K562 (cell line): ENCODE results near the gene RTL10. TPM values are rescaled to one million over a fixed set of nuclear protein-coding genes. Genes with fewer than 3 reads are reported as not detected.

ENCODE experiments used
- ATAC-seq: fragments of 200-7000 bp; cut with Tn5 transposase; 3 replicates; pipeline ENCODE4 v1.9.1; 2020; ENCODE audit warnings: moderate library complexity
- BruUV-seq: library from RNA; stranded (reverse); fragments of 400-500 nt; replicated peaks from 2 replicates; lab custom pipeline; 2021; lab: Mats Ljungman, UMichigan
- CTCF ChIA-PET: fragments of 300-600 bp; formaldehyde crosslinking; extraction: SDS; loops from one replicate; lab custom pipeline; 2021; ENCODE audit warnings: low intra/inter-chr PET ratio; lab: Yijun Ruan, JAX
- POLR2A ChIA-PET: fragments of 300-600, 350-650 bp; sonication (Branson Sonifier 250); formaldehyde crosslinking; extraction: SDS; loops from one replicate; lab custom pipeline; 2021; ENCODE audit warnings: antibody characterized with exemption, inconsistent platforms; lab: Yijun Ruan, JAX
- DNase-seq, 4 experiments: peaks; one replicate each; pipeline versions ENCODE4 v3.0.0 to v3.0.0-alpha.2; 2011 to 2018; ENCODE audit warnings: low spot score in 3 of 4, mixed read lengths in 3 of 4; ENCODE audit errors: extremely low read depth in 1 of 4
- FAIRE-seq: peaks from 2 replicates; lab custom pipeline; 2011; peaks lifted over from hg19 to GRCh38; lab: Jason Lieb, UNC
- H2AFZ ChIP-seq: 2 replicates; pipeline ENCODE4 v1.6.0; 2011; ENCODE audit warnings: low read depth, low read length, control low read depth, inconsistent platforms
- H3K27ac ChIP-seq: fragments of 200-600 bp; 3 replicates; pipeline ENCODE4 v1.8.0; 2011; ENCODE audit warnings: low read depth, mild to moderate bottlenecking, control low read depth, inconsistent platforms, low read length, moderate library complexity, mixed read lengths; ENCODE audit errors: extremely low read depth
- H3K27me3 ChIP-seq, 2 experiments: fragments of 300-600 bp in 1 of 2; 2 replicates in 1 of 2; 3 replicates in 1 of 2; pipeline versions ENCODE4 v1.6.0 to v1.8.0; 2011; ENCODE audit warnings: inconsistent platforms in 2 of 2, low read length in 2 of 2, mild to moderate bottlenecking in 1 of 2, mixed read lengths in 1 of 2, moderate library complexity in 1 of 2; ENCODE audit not compliant: control insufficient read depth in 2 of 2, insufficient read depth in 2 of 2
- H3K36me3 ChIP-seq: fragments of 300-600 bp; 3 replicates; pipeline ENCODE4 v1.8.0; 2011; ENCODE audit warnings: mild to moderate bottlenecking, low read length, inconsistent platforms; ENCODE audit not compliant: control insufficient read depth, insufficient read depth
- H3K4me1 ChIP-seq, 2 experiments: fragments of 200-600 bp in 1 of 2; replicated peaks in 1 of 2; 2 replicates in 1 of 2; 3 replicates in 1 of 2; pipeline versions ENCODE4 v1.5.1 to v1.8.0; 2011; ENCODE audit warnings: inconsistent platforms in 2 of 2, low read length in 2 of 2, mild to moderate bottlenecking in 1 of 2, mixed read lengths in 1 of 2, moderate library complexity in 1 of 2; ENCODE audit not compliant: control insufficient read depth in 2 of 2, insufficient read depth in 2 of 2
- H3K4me2 ChIP-seq: 2 replicates; pipeline ENCODE4 v1.6.1; 2011; ENCODE audit warnings: low read length, control low read depth, inconsistent platforms, mixed read lengths; ENCODE audit not compliant: insufficient read depth
- H3K4me3 ChIP-seq: fragments of 200-600 bp; sonication (generic), shearing (Covaris generic); 2 replicates; pipeline ENCODE4 v1.5.1; 2016; ENCODE audit warnings: control low read depth, inconsistent platforms
- H3K79me2 ChIP-seq: fragments of 200-600 bp; 3 replicates; pipeline ENCODE4 v1.8.0; 2011; ENCODE audit warnings: low read length, inconsistent platforms; ENCODE audit not compliant: control insufficient read depth, insufficient read depth
- H3K9ac ChIP-seq, 2 experiments: 2 replicates each; pipeline versions ENCODE4 v1.6.0 to v1.6.1; 2011; ENCODE audit warnings: low read depth in 2 of 2, low read length in 2 of 2, control low read depth in 1 of 2, inconsistent platforms in 1 of 2, mild to moderate bottlenecking in 1 of 2, mixed read lengths in 1 of 2; ENCODE audit not compliant: insufficient read depth in 1 of 2
- H3K9me1 ChIP-seq: one replicate; pipeline ENCODE4 v1.6.0; 2011; ENCODE audit warnings: inconsistent platforms, mild to moderate bottlenecking, low read length, moderate library complexity; ENCODE audit not compliant: control insufficient read depth, insufficient read depth
- H3K9me3 ChIP-seq: replicated peaks from 2 replicates; pipeline ENCODE4 v1.5.1; 2011; ENCODE audit warnings: low read depth, low read length, inconsistent platforms; ENCODE audit not compliant: control insufficient read depth, insufficient read depth
- H4K20me1 ChIP-seq: replicated peaks from 2 replicates; pipeline ENCODE4 v1.6.1; 2011; ENCODE audit warnings: low read length, inconsistent platforms, mixed read lengths; ENCODE audit not compliant: control insufficient read depth, insufficient read depth
- NR1H2 ChIP-seq: sonication (generic); formaldehyde crosslinking; IDR thresholded peaks from 2 replicates; pipeline ENCODE4 v1.4.0; 2020; ENCODE audit warnings: mild to moderate bottlenecking, missing genetic modification reagents
- SREBF1 ChIP-seq: fragments of 150-350 bp; IDR thresholded peaks from 2 replicates; pipeline ENCODE4 v1.6.1; 2014; ENCODE audit warnings: antibody characterized with exemption, low read depth, low read length, borderline replicate concordance
- ZBTB11 ChIP-seq, 3 experiments: fragments of 200-800 bp in 1 of 3; fragments of 250-450 bp in 1 of 3; fragments of 450-650 bp in 1 of 3; sonication (Bioruptor Pico) in 1 of 3; sonication (Bioruptor generic) in 1 of 3; formaldehyde crosslinking in 1 of 3; IDR thresholded peaks; 2 replicates each; pipeline versions ENCODE4 v1.6.1 to v1.8.0; 2016 to 2022; ENCODE audit warnings: mild to moderate bottlenecking in 2 of 3, missing genetic modification characterization in 2 of 3, missing compliant biosample characterization in 1 of 3, moderate library complexity in 1 of 3
- ZNF184 ChIP-seq: sonication (generic); formaldehyde crosslinking; IDR thresholded peaks from 2 replicates; pipeline ENCODE4 v1.5.0; 2020; ENCODE audit warnings: missing genetic modification reagents
- WGBS: fragments of 100-300 bp; shearing (Covaris generic); methylation state at CpG from one replicate; pipeline ENCODE4 v1.1.6; 2016; ENCODE audit warnings: low coverage, mixed read lengths; ENCODE audit not compliant: insufficient coverage; ENCODE audit errors: missing lambda C conversion rate; 5-methylcytosine and 5-hydroxymethylcytosine counted together
- in situ Hi-C: fragments of 300-500 bp; cut with MboI; formaldehyde crosslinking; loops from 4 replicates; pipeline ENCODE4 v1.15.0; 2018; ENCODE audit warnings: inconsistent platforms, mixed read lengths
- intact Hi-C: fragments of 100-400 bp; cut with micrococcal nuclease; formaldehyde crosslinking; loops from 2 replicates; pipeline ENCODE4 v1.14.2; 2022
- polyA plus RNA-seq, 8 experiments: library from polyadenylated mRNA; depleted of rRNA in 4 of 8; stranded (reverse) in 5 of 8; unstranded in 3 of 8; fragments of >200 nt; fragmentation: Nextera tagmentation in 2 of 8; fragmentation: Illumina TruSeq in 1 of 8; extraction: Ambion mirVana in 2 of 8; extraction: Trizol in 1 of 8; gene quantifications; 2 replicates each; pipeline versions ENCODE4 v1.2.1 to v1.2.3, GENCODE V29; 2011 to 2014; ENCODE audit warnings: inconsistent platforms in 1 of 8, missing spikeins in 1 of 8
- total RNA-seq, 7 experiments: library from RNA; depleted of rRNA in 6 of 7; stranded (reverse); fragments of >200 nt in 6 of 7; fragmentation: Illumina TruSeq in 2 of 7; extraction: Trizol in 2 of 7; gene quantifications; 2 replicates each; pipeline versions ENCODE4 v1.2.1 to v1.2.3, GENCODE V29; 2011 to 2021; ENCODE audit warnings: low replicate concordance in 1 of 7
- TF ChIP-seq, protein P1 (sequence below): fragments of 200-400 bp; formaldehyde crosslinking; IDR thresholded peaks from 2 replicates; pipeline ENCODE4 v1.6.1; 2017; ENCODE audit warnings: mild to moderate bottlenecking, low read depth, low read length, moderate library complexity
- TF ChIP-seq, protein P2 (sequence below): fragments of 450-650 bp; formaldehyde crosslinking; IDR thresholded peaks from 2 replicates; pipeline ENCODE4 v1.4.0; 2022; ENCODE audit warnings: missing genetic modification characterization

Gene RTL10
- total and polyA plus RNA-seq, 9 of the 15 experiments (the other 6 are each of a cell fraction or from before 2014, with no cell fraction given): 19.8 to 75.5 (median 32.5) TPM

DNA sequence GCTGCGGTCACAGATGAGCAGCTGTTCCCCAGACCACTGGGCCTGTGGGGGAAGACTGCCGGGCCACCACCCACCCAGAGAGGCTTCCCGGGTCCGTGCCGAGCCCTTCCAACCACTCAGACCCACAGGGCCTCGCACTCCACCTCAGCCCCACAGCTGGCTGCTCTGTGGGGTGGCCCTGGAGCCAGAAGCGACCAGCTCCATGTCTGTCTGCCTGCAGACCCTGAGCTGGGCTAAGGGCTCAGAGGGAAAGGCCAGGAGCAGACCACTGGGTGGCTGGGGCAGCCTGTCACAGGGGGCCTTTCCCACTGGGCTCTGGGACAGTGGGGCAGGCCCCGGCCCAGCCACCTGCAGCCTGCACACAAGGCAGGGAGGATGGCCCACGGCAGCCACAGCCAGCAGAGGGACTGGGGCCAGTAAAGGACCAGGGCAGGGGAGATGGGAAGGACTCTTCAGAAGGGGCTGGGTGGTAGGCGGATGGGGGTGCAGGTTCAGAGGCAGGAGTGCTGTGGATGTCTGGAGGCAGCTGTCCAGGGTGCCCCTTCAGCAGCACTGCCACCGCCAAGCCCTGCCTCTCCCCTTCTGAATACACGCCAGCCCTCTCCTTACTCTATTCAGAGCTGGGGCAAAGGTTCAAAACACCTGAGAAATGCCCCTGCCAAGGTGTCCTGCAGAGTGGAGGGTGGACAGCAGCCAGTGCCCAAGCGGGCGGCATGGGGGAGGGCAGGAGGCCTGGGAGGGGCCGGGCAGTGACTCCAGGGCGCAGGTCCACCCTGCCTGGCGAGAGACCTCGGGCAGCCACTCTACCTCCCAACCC, 32.2 kb downstream of the RTL10 start (continued):
- TF ChIP-seq, protein P1, sequence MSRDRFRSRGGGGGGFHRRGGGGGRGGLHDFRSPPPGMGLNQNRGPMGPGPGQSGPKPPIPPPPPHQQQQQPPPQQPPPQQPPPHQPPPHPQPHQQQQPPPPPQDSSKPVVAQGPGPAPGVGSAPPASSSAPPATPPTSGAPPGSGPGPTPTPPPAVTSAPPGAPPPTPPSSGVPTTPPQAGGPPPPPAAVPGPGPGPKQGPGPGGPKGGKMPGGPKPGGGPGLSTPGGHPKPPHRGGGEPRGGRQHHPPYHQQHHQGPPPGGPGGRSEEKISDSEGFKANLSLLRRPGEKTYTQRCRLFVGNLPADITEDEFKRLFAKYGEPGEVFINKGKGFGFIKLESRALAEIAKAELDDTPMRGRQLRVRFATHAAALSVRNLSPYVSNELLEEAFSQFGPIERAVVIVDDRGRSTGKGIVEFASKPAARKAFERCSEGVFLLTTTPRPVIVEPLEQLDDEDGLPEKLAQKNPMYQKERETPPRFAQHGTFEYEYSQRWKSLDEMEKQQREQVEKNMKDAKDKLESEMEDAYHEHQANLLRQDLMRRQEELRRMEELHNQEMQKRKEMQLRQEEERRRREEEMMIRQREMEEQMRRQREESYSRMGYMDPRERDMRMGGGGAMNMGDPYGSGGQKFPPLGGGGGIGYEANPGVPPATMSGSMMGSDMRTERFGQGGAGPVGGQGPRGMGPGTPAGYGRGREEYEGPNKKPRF: no peak

DNA sequence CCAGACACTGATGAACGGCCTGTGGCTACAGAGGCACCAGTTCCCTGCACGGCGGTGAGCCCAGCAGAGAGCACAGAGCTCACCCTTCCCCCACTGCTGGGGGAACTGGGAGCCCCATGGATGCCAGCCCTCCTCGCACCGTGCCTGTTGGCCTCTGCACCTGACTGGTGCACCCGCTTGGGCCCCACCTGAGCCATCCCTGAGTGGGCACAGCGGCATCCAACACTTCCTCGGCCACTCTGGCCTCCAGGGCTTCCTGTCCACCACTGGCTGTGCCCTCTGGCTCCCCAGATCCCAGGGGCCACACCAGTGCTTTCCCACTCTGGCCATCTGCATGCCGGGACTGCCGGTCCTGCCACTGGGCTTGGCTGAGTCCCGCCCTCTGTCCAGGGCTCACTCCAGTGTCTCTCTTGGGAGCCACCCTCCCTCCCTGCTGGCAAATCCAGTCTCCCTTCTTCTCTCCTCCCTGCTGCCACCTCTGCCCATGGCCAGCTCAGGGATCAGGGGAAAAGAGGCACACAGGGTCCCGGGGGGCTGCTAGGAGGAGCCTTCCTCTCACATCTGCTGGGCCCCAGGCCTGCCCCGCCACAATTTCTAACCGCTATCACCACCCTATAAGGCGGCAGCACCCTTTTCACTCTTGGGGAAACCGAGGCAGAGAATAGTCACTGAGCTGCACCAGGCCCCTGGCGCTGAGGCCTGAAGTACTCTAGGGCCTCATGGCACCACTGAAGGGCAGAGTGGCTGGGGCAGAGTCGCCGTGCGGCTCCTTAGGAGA, 33.0 kb downstream of the RTL10 start:
- no peaks in the 10 kb centered on the region; the same call in 1 of the 2 replicates for H4K20me1 ChIP-seq
- peaks cover 3% of the 10 kb centered on the region for H3K9me1 ChIP-seq
- peak overlapping the region in 1 of 2 experiments; percentile 61; a peak in 2 of 4 replicates for H3K9ac ChIP-seq
- intact Hi-C loops: no loop called here
- no TSS peak for BruUV-seq
- DNase-seq (no peak), ATAC-seq (no peak), FAIRE-seq (no peak)
- ChIA-PET CTCF (interaction anchor here (1.1 kb wide), 1 partner anchor 88 kb away, joined by 5 read pairs; no protein-coding TSS in a partner anchor), POLR2A (interaction anchor here (0.6 to 16.0 kb wide), 6 partner anchors 10 to 58 kb away, joined by 3 to 247 read pairs (median 5); partner anchors contain the start of genes GNB1L and RTL10)
- no peaks in the 10 kb centered on the region for H3K27me3 ChIP-seq
- H3K4me2 ChIP-seq: no peak overlapping the region
- no peaks in the 10 kb centered on the region for H3K79me2 ChIP-seq
- H3K27ac ChIP-seq: no peak overlapping the region
- 68% methylated on average over 20 of the region's 20 CpGs for WGBS
- H3K4me3 ChIP-seq: no peak overlapping the region
- H3K9me3 ChIP-seq: no peaks in the 10 kb centered on the region; the same call in 1 of the 2 replicates
- H3K4me1 ChIP-seq: peaks cover 0 to 69% of the 10 kb centered on the region in 2 experiments; a peak in 2 of 5 replicates
- H3K36me3 ChIP-seq: no peaks in the 10 kb centered on the region; the same call in 2 of the 3 replicates
- in situ Hi-C loops: no loop called here
- no peak overlapping the region for H2AFZ ChIP-seq
- 0 out of 6 replicates have a peak, but pooled peaks of 1 of the 3 experiments have one; percentile 5 for TF ChIP-seq ZBTB11 (CRISPR knock-in tag; IDR thresholded peaks at IDR 0.05)
- no peak for TF ChIP-seq ZNF184 (CRISPR knock-in tag)
- TF ChIP-seq NR1H2 (CRISPR knock-in tag): no peak
- no peak for TF ChIP-seq SREBF1
- TF ChIP-seq, protein P2, sequence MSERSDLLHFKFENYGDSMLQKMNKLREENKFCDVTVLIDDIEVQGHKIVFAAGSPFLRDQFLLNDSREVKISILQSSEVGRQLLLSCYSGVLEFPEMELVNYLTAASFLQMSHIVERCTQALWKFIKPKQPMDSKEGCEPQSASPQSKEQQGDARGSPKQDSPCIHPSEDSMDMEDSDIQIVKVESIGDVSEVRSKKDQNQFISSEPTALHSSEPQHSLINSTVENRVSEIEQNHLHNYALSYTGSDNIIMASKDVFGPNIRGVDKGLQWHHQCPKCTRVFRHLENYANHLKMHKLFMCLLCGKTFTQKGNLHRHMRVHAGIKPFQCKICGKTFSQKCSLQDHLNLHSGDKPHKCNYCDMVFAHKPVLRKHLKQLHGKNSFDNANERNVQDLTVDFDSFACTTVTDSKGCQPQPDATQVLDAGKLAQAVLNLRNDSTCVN (CRISPR knock-in tag): no peak
